Trophoblast cell (in vitro differentiated cells and primary cell): ENCODE measurements around the gene VEGFD.

Experiments
- DNase-seq, 2 donors: peaks; one replicate each; pipeline ENCODE4 v3.0.0-alpha.2; 2016
- H2AFZ ChIP-seq: 2 replicates; pipeline ENCODE4 v1.6.1; 2013; ENCODE audit warnings: low read length, moderate library complexity, mild to moderate bottlenecking; ENCODE audit not compliant: insufficient read depth, poor library complexity
- H2AK5ac ChIP-seq: 2 replicates; pipeline ENCODE4 v1.6.1; 2013; ENCODE audit warnings: mild to moderate bottlenecking, low read length
- H2BK120ac ChIP-seq: 2 replicates; pipeline ENCODE4 v1.6.1; 2013; ENCODE audit warnings: low read length, mild to moderate bottlenecking, moderate library complexity; ENCODE audit not compliant: insufficient read depth, poor library complexity
- H2BK12ac ChIP-seq: 2 replicates; pipeline ENCODE4 v1.6.1; 2013; ENCODE audit warnings: mild to moderate bottlenecking, low read length, moderate library complexity
- H2BK5ac ChIP-seq: 2 replicates; pipeline ENCODE4 v1.6.1; 2013; ENCODE audit warnings: low read length, low read depth, moderate library complexity, mild to moderate bottlenecking; ENCODE audit not compliant: poor library complexity
- H3K14ac ChIP-seq: 2 replicates; pipeline ENCODE4 v1.6.1; 2013; ENCODE audit warnings: mild to moderate bottlenecking, low read length
- H3K18ac ChIP-seq: 2 replicates; pipeline ENCODE4 v1.6.1; 2013; ENCODE audit warnings: mild to moderate bottlenecking, low read length
- H3K23ac ChIP-seq: 2 replicates; pipeline ENCODE4 v1.6.1; 2013; ENCODE audit warnings: low read length
- H3K27ac ChIP-seq: 2 replicates; pipeline ENCODE4 v1.5.1; 2013; ENCODE audit warnings: low read depth, mild to moderate bottlenecking, inconsistent platforms, low read length, moderate library complexity
- H3K27me3 ChIP-seq: 2 replicates; pipeline ENCODE4 v1.6.1; 2013; ENCODE audit warnings: inconsistent platforms, mild to moderate bottlenecking, low read length, moderate library complexity; ENCODE audit not compliant: insufficient read depth
- H3K36me3 ChIP-seq, 2 experiments: 1 replicate in 1 of 2; 2 replicates in 1 of 2; pipeline ENCODE4 v1.6.1; 2013; ENCODE audit warnings: low read length in 2 of 2, mild to moderate bottlenecking in 2 of 2, moderate library complexity in 1 of 2; ENCODE audit not compliant: insufficient read depth in 2 of 2, control insufficient read depth in 1 of 2
- H3K4ac ChIP-seq: 2 replicates; pipeline ENCODE4 v1.6.1; 2013; ENCODE audit warnings: low read depth, mild to moderate bottlenecking, low read length, moderate library complexity
- H3K4me1 ChIP-seq, 2 experiments: 1 replicate in 1 of 2; 2 replicates in 1 of 2; pipeline ENCODE4 v1.6.1; 2013; ENCODE audit warnings: low read length in 2 of 2, mild to moderate bottlenecking in 2 of 2, moderate library complexity in 1 of 2; ENCODE audit not compliant: insufficient read depth in 2 of 2, control insufficient read depth in 1 of 2
- H3K4me2 ChIP-seq: 2 replicates; pipeline ENCODE4 v1.6.1; 2013; ENCODE audit warnings: inconsistent platforms, mild to moderate bottlenecking, low read length, moderate library complexity
- H3K4me3 ChIP-seq: 2 replicates; pipeline ENCODE4 v1.5.1; 2013; ENCODE audit warnings: mild to moderate bottlenecking, low read depth, low read length, inconsistent platforms
- H3K79me1 ChIP-seq: one replicate; pipeline ENCODE4 v1.6.1; 2013; ENCODE audit warnings: low read length
- H3K79me2 ChIP-seq: 2 replicates; pipeline ENCODE4 v1.6.1; 2013; ENCODE audit warnings: low read length, mild to moderate bottlenecking; ENCODE audit not compliant: control insufficient read depth, insufficient read depth, poor library complexity
- H3K9ac ChIP-seq: 2 replicates; pipeline ENCODE4 v1.6.1; 2013; ENCODE audit warnings: mild to moderate bottlenecking, low read length
- H3K9me3 ChIP-seq: 2 replicates; pipeline ENCODE4 v1.6.1; 2013; ENCODE audit warnings: low read depth, mild to moderate bottlenecking, control low read depth, inconsistent platforms, low read length; ENCODE audit not compliant: insufficient read depth
- H4K12ac ChIP-seq: 2 replicates; pipeline ENCODE4 v1.6.1; 2013; ENCODE audit warnings: low read depth, mild to moderate bottlenecking, low read length, moderate library complexity
- H4K8ac ChIP-seq: 2 replicates; pipeline ENCODE4 v1.6.1; 2013; ENCODE audit warnings: low read depth, mild to moderate bottlenecking, low read length, moderate library complexity
- H4K91ac ChIP-seq: one replicate; pipeline ENCODE4 v1.6.1; 2013; ENCODE audit warnings: low read depth, mild to moderate bottlenecking, low read length, moderate library complexity
- WGBS: extraction: QIAGEN DNeasy Blood & Tissue Kit; methylation state at CpG from one replicate; pipeline ENCODE4 v1.1.7; 2013; ENCODE audit warnings: missing lambda C conversion rate; ENCODE audit not compliant: insufficient read length, insufficient coverage; ENCODE audit errors: extremely low coverage; 5-methylcytosine and 5-hydroxymethylcytosine counted together

Gene VEGFD

DNA sequence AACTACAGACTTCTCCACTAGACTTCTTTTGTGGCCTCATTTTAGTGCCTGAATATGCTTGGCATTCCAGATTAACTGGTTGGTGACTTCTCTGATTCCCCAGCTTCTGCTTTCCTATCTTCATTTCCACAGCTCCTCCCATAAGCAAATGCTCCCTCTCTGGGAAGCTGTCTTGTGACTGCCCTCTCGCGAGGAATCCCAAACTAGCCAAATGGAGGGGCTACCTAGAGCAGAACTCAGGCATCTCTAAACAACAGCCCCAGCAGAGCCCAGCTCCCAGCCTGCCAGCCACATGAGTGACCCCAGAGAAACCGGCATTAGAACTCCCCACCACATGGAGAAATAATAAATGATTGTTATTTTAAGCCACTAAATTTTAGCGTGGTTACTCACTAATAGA, 7.6 kb upstream of the VEGFD start:
- Histone ChIP-seq H3K4me3 (no peak overlapping the region), H3K14ac (no peak overlapping the region), H3K79me2 (no peaks in the 10 kb centered on the region), H3K18ac (no peak overlapping the region), H3K36me3 (no peaks in the 10 kb centered on the region), H3K4ac (no peak overlapping the region), H2BK5ac (no peak overlapping the region), H2AK5ac (no peak overlapping the region), H3K9me3 (no peaks in the 10 kb centered on the region), H3K4me1 (no peaks in the 10 kb centered on the region), H3K27me3 (no peaks in the 10 kb centered on the region), H4K12ac (no peak overlapping the region), H3K4me2 (no peak overlapping the region), H3K27ac (no peak overlapping the region), H2AFZ (no peak overlapping the region), H2BK12ac (no peak overlapping the region), H2BK120ac (no peak overlapping the region), H4K91ac (no peak overlapping the region), H4K8ac (no peak overlapping the region), H3K79me1 (no peaks in the 10 kb centered on the region), H3K9ac (no peak overlapping the region), H3K23ac (no peak overlapping the region)
- no CpG with 5 or more reads among the region's 4 CpGs for WGBS
- DNase-seq = no peak

DNA sequence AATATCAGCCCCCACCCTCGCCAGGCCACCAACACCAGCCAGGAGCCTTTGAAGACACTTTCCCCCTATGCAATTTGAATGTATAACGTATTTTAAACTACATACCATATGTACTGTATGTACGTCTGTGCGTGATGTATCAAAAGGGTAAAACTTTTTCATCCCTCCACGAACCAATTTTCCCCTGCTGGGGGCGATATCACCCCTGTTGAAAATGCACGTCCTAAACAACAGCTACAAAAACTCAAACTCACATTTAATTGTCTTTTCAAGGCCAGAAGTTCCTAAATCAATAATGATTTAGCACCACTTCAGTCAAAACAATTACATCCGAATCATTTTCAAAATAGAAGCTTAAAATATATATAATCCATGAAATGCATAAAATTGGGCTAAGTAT, 1.4 kb downstream of the VEGFD start:
- H3K23ac ChIP-seq = no peak overlapping the region
- no peak overlapping the region for H3K4ac ChIP-seq
- H2BK120ac ChIP-seq = no peak overlapping the region
- H4K8ac ChIP-seq = no peak overlapping the region
- no peak overlapping the region for H3K4me3 ChIP-seq
- no peaks in the 10 kb centered on the region for H3K27me3 ChIP-seq
- H3K18ac ChIP-seq = no peak overlapping the region
- DNase-seq = no peak
- no peaks in the 10 kb centered on the region for H3K9me3 ChIP-seq
- no peak overlapping the region for H2AK5ac ChIP-seq
- no peak overlapping the region for H3K4me2 ChIP-seq
- no peaks in the 10 kb centered on the region for H3K79me1 ChIP-seq
- H2BK5ac ChIP-seq = no peak overlapping the region
- H3K9ac ChIP-seq = no peak overlapping the region
- H3K4me1 ChIP-seq = no peaks in the 10 kb centered on the region
- no peak overlapping the region for H4K12ac ChIP-seq
- no peaks in the 10 kb centered on the region for H3K36me3 ChIP-seq
- no peaks in the 10 kb centered on the region for H3K79me2 ChIP-seq
- WGBS = no CpG with 5 or more reads among the region's 8 CpGs
- H2BK12ac ChIP-seq = no peak overlapping the region
- no peak overlapping the region for H3K27ac ChIP-seq
- no peak overlapping the region for H3K14ac ChIP-seq
- H2AFZ ChIP-seq = no peak overlapping the region
- H4K91ac ChIP-seq = no peak overlapping the region

DNA sequence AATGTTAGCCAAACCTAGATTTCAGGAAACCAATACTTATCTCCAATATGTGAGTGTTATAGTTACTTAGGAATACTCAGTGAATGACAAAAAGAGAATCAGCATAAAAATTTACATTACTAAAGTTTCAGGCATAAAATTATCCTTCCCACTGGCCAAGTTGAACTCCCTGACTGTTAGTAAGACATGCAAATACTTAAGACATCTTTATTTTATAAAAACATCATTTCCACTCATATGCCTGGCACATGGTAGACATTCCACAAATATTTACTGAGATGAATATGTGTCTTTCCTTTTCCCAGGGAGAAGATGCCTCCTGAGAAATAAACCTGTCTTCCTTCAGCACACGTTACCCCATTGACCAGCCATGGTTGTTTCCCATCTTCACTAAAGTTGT, 7.3 kb downstream of the VEGFD start:
- DNase-seq = no peak
- H3K79me2 ChIP-seq = no peaks in the 10 kb centered on the region
- H4K12ac ChIP-seq = no peak overlapping the region
- H3K4me2 ChIP-seq = no peak overlapping the region
- no peak overlapping the region for H3K4me3 ChIP-seq
- no peak overlapping the region for H4K8ac ChIP-seq
- no peaks in the 10 kb centered on the region for H3K4me1 ChIP-seq
- H3K27ac ChIP-seq = no peak overlapping the region
- no peak overlapping the region for H2BK120ac ChIP-seq
- H2BK12ac ChIP-seq = no peak overlapping the region
- H3K36me3 ChIP-seq = no peaks in the 10 kb centered on the region
- no peak overlapping the region for H3K4ac ChIP-seq
- H4K91ac ChIP-seq = no peak overlapping the region
- no peak overlapping the region for H3K23ac ChIP-seq
- H3K27me3 ChIP-seq = no peaks in the 10 kb centered on the region
- no peak overlapping the region for H2AK5ac ChIP-seq
- no CpG with 5 or more reads among the region's 1 CpG for WGBS
- H3K14ac ChIP-seq = no peak overlapping the region
- no peak overlapping the region for H3K9ac ChIP-seq
- no peak overlapping the region for H2BK5ac ChIP-seq
- H3K18ac ChIP-seq = no peak overlapping the region
- H2AFZ ChIP-seq = no peak overlapping the region
- no peaks in the 10 kb centered on the region for H3K9me3 ChIP-seq
- no peaks in the 10 kb centered on the region for H3K79me1 ChIP-seq

DNA sequence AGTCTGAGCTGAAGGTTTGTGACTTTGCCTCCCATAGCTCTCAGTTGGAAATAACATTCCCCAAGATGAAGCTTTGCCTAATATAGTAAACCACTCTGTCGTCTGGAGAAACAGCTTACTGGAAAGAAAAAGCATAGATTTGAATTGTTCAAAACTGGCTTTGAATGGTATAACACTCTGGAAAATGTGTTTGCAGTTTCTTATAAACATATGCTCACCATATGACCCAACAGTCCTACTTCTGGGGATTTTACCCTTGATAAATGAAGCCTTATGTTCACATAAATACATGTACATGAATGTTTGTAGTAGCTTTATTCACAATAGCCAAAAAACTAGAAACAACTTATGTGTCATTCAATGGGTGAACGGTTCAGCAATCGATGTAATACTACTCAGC, 10.2 kb downstream of the VEGFD start:
- H3K36me3 ChIP-seq = no peaks in the 10 kb centered on the region
- H3K23ac ChIP-seq = no peak overlapping the region
- no peak overlapping the region for H2BK5ac ChIP-seq
- no peak overlapping the region for H2BK120ac ChIP-seq
- H3K4ac ChIP-seq = no peak overlapping the region
- no peak overlapping the region for H3K9ac ChIP-seq
- H2AK5ac ChIP-seq = no peak overlapping the region
- no peak for DNase-seq
- no peaks in the 10 kb centered on the region for H3K9me3 ChIP-seq
- H4K8ac ChIP-seq = no peak overlapping the region
- H3K14ac ChIP-seq = no peak overlapping the region
- no peaks in the 10 kb centered on the region for H3K79me2 ChIP-seq
- H3K4me3 ChIP-seq = no peak overlapping the region
- no peak overlapping the region for H2BK12ac ChIP-seq
- H3K4me2 ChIP-seq = no peak overlapping the region
- no peaks in the 10 kb centered on the region for H3K4me1 ChIP-seq
- H2AFZ ChIP-seq = no peak overlapping the region
- H3K18ac ChIP-seq = no peak overlapping the region
- H4K12ac ChIP-seq = no peak overlapping the region
- no peak overlapping the region for H4K91ac ChIP-seq
- H3K79me1 ChIP-seq = no peaks in the 10 kb centered on the region
- WGBS = no CpG with 5 or more reads among the region's 3 CpGs
- H3K27ac ChIP-seq = no peak overlapping the region
- no peaks in the 10 kb centered on the region for H3K27me3 ChIP-seq
